ENCODE measurements around the gene DNM3. TPM values are rescaled to one million over a fixed set of nuclear protein-coding genes. Genes with fewer than 3 reads are reported as not detected.

The DNM3 gene
- total RNA-seq, 1 experiment from 2014 or later = 0.11 TPM

DNA sequence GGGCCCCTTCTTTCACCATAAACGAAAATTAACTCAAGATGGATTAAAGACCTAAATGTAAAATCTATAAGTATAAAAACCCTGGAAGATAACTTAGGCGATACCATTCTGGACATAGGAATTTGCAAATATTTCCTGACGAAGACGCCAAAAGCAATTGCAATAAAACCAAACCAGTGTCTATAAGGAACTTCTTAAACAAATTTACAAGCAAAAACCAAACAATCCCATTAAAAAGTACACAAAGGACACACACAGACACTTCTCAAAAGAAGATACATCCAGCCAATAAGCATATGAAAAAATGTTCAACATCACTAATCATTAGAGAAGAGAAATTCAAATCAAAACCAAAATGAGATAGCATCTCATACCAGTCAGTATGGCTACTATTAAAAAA is 500.4 kb downstream of the DNM3 start:
- DNase-seq = no peak
- Histone ChIP-seq H3K9me3 (no peaks in the 10 kb centered on the region), H3K36me3 (ENCODE audit: control insufficient read depth, insufficient read depth, low read length) (no peaks in the 10 kb centered on the region), H3K4me1 (no peaks in the 10 kb centered on the region), H3K4me3 (ENCODE audit: low read depth, low read length) (no peak overlapping the region), H3K27me3 (replicated peaks; ENCODE audit: control insufficient read depth, insufficient read depth, low read length) (no peaks in the 10 kb centered on the region)
- ChIA-PET POLR2A (no interaction called here), CTCF (no interaction called here)
- no peaks in the 10 kb centered on the region for H3K4me1 Mint-ChIP-seq (ENCODE audit: low read depth, unreplicated experiment)
- no peaks in the 10 kb centered on the region for H3K36me3 Mint-ChIP-seq (ENCODE audit: insufficient read depth, unreplicated experiment)
- BruUV-seq (replicated peaks) = no TSS peak
- TF ChIP-seq, protein P1, sequence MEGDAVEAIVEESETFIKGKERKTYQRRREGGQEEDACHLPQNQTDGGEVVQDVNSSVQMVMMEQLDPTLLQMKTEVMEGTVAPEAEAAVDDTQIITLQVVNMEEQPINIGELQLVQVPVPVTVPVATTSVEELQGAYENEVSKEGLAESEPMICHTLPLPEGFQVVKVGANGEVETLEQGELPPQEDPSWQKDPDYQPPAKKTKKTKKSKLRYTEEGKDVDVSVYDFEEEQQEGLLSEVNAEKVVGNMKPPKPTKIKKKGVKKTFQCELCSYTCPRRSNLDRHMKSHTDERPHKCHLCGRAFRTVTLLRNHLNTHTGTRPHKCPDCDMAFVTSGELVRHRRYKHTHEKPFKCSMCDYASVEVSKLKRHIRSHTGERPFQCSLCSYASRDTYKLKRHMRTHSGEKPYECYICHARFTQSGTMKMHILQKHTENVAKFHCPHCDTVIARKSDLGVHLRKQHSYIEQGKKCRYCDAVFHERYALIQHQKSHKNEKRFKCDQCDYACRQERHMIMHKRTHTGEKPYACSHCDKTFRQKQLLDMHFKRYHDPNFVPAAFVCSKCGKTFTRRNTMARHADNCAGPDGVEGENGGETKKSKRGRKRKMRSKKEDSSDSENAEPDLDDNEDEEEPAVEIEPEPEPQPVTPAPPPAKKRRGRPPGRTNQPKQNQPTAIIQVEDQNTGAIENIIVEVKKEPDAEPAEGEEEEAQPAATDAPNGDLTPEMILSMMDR (IDR thresholded peaks at IDR 0.05; ENCODE audit: insufficient read depth in 1 of 2, low read depth in 1 of 2, low read length in 1 of 2, severe bottlenecking in 1 of 2, unreplicated experiment in 1 of 2) = no peak
- intact Hi-C loops (cut with micrococcal nuclease; ENCODE audit: unreplicated experiment) = no loop called here
- H3K27ac Mint-ChIP-seq (ENCODE audit: unreplicated experiment) = no peak overlapping the region
- H3K9me3 Mint-ChIP-seq (ENCODE audit: unreplicated experiment) = peaks cover 10% of the 10 kb centered on the region
- H3K27me3 Mint-ChIP-seq (ENCODE audit: insufficient read depth, unreplicated experiment) = no peaks in the 10 kb centered on the region
- no peak overlapping the region for H3K4me3 Mint-ChIP-seq (ENCODE audit: unreplicated experiment)

DNA sequence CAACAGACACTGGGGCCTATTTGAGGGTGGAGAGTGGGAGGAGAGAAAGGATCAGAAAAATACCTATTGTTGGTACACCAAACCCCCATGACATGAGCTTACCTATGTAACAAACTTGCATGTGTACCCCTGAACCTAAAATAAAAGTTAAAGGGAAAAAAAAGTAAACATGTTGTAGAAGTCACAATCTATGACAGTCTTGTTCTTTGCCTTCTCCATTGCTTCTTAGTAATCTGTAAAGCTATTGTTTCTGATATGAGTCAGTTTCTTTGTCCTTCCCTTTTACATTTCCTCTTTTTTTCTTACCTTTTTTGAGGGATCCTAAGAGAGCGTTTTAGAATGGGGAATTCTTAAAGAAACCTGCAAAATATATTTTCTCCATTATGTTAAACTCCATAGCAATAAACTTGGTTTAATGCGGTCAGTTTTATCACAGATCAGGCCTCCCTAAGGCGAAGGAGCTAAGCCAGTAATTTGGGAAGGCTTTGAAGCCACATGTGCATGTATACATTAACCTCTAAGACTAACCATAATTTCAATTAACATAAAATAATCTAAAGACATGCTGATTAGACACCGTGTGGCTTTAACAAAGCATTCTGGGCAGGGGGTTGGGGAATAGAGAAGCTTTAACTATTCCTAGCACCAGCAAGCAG is 501.4 kb downstream of the DNM3 start:
- Mint-ChIP-seq H3K4me3 (ENCODE audit: unreplicated experiment) (no peak overlapping the region), H3K4me1 (ENCODE audit: low read depth, unreplicated experiment) (no peaks in the 10 kb centered on the region), H3K27ac (ENCODE audit: unreplicated experiment) (no peak overlapping the region), H3K9me3 (ENCODE audit: unreplicated experiment) (peaks cover 21% of the 10 kb centered on the region), H3K27me3 (ENCODE audit: insufficient read depth, unreplicated experiment) (no peaks in the 10 kb centered on the region), H3K36me3 (ENCODE audit: insufficient read depth, unreplicated experiment) (no peaks in the 10 kb centered on the region)
- BruUV-seq (replicated peaks) = no TSS peak
- no peak for DNase-seq
- peaks cover 6% of the 10 kb centered on the region for H3K9me3 ChIP-seq
- intact Hi-C loops (cut with micrococcal nuclease; ENCODE audit: unreplicated experiment) = no loop called here
- no peaks in the 10 kb centered on the region for H3K27me3 ChIP-seq (replicated peaks; ENCODE audit: control insufficient read depth, insufficient read depth, low read length)
- POLR2A ChIA-PET = no interaction called here
- CTCF ChIA-PET = no interaction called here
- no peak overlapping the region for H3K4me3 ChIP-seq (ENCODE audit: low read depth, low read length)
- no peaks in the 10 kb centered on the region for H3K4me1 ChIP-seq
- TF ChIP-seq, protein P1 (IDR thresholded peaks at IDR 0.05; ENCODE audit: insufficient read depth in 1 of 2, low read depth in 1 of 2, low read length in 1 of 2, severe bottlenecking in 1 of 2, unreplicated experiment in 1 of 2) = no peak
- H3K36me3 ChIP-seq (ENCODE audit: control insufficient read depth, insufficient read depth, low read length) = no peaks in the 10 kb centered on the region

DNA sequence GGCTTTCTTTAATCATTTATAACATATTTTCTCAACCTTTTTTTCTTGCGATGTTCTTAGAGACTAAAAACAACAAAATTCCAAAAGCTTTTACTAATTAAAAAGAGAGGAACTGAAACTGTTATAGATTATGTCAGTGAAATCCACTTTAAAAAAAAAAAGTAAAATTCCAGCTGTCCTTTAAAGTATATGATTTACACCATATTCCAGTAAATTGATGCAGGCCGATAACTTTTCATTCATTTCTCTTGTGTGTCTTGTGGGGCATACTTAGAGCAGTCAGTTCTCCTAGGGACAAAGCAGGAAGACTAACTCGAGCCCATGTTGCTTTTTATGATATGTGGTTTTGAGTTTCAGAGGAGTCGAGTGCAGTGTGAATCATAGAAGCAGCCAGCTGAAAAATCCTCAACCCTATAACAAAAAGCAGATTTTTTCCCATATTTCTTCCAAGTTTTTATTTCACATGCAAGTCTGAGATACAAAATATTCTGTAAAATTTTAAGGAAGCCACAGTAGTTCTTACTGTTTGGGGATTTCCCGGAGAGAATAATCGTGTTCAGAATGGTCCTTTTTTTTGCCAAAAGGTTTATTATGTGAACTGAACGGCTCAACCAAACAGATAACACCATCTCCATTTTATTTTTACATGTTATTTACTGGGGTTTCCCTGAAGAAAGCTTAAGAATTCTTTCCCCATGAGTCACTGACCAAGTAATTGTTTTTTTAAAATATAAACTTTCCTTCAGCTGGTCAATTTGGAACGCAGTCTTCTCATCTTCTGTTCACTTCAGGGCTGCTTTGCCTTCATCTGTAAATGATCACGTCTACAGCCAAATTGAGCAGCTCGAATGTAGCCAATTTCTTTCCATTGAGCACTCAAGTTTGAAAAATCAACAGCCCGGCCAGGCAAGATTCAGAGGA is 502.2 kb downstream of the DNM3 start:
- H3K9me3 ChIP-seq = peaks cover 6% of the 10 kb centered on the region
- CTCF ChIA-PET = no interaction called here
- no peak for DNase-seq
- Mint-ChIP-seq H3K4me3 (ENCODE audit: unreplicated experiment) (no peak overlapping the region), H3K27me3 (ENCODE audit: insufficient read depth, unreplicated experiment) (no peaks in the 10 kb centered on the region), H3K9me3 (ENCODE audit: unreplicated experiment) (peaks cover 28% of the 10 kb centered on the region), H3K4me1 (ENCODE audit: low read depth, unreplicated experiment) (no peaks in the 10 kb centered on the region), H3K27ac (ENCODE audit: unreplicated experiment) (no peak overlapping the region), H3K36me3 (ENCODE audit: insufficient read depth, unreplicated experiment) (no peaks in the 10 kb centered on the region)
- no peaks in the 10 kb centered on the region for H3K4me1 ChIP-seq
- no peak overlapping the region for H3K4me3 ChIP-seq (ENCODE audit: low read depth, low read length)
- no peaks in the 10 kb centered on the region for H3K27me3 ChIP-seq (replicated peaks; ENCODE audit: control insufficient read depth, insufficient read depth, low read length)
- BruUV-seq (replicated peaks) = no TSS peak
- intact Hi-C loops (cut with micrococcal nuclease; ENCODE audit: unreplicated experiment) = no loop called here
- H3K36me3 ChIP-seq (ENCODE audit: control insufficient read depth, insufficient read depth, low read length) = no peaks in the 10 kb centered on the region
- POLR2A ChIA-PET = no interaction called here
- TF ChIP-seq, protein P1 (IDR thresholded peaks at IDR 0.05; ENCODE audit: insufficient read depth in 1 of 2, low read depth in 1 of 2, low read length in 1 of 2, severe bottlenecking in 1 of 2, unreplicated experiment in 1 of 2) = no peak

Data from Caco-2 (cell line).